ENCODE measurements around the gene GAL3ST1.
"Not testable (repeated sequence)": the region's sequence is repeated elsewhere in the genome, so short reads cannot be mapped to it uniquely, and the experiment has no call there.

Gene GAL3ST1, protein sequence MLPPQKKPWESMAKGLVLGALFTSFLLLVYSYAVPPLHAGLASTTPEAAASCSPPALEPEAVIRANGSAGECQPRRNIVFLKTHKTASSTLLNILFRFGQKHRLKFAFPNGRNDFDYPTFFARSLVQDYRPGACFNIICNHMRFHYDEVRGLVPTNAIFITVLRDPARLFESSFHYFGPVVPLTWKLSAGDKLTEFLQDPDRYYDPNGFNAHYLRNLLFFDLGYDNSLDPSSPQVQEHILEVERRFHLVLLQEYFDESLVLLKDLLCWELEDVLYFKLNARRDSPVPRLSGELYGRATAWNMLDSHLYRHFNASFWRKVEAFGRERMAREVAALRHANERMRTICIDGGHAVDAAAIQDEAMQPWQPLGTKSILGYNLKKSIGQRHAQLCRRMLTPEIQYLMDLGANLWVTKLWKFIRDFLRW

GRCh38 chr22:30574095-30574981, at the start of gene GAL3ST1:
GAL3ST1 (minus strand) TSS chr22:30574665; CDS start chr22:30557392, 17,273 bp downstream.
- DNase-seq (ENCODE audit: low read depth): no peak

DNA sequence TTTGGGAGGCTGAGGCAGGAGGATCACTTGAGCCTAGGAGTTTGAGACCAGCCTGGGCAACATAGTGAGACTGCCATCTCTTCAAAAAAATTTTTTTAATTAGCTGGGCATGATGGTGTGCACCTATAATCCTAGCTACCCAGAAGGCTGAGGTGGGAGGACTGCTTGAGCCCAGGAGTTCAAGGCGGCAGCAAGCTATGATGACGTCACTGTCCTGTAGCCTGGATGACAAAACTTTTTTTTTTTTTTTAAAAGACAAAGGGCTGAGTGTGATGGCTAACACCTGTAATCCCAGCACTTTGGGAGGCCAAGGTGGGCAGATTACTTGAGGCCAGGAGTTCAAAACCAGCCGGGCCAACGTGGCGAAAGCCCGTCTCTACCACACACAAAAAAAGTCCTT, 45.4 kb upstream of the GAL3ST1 start:
- DNase-seq (ENCODE audit: low read depth): not testable (repeated sequence)

DNA sequence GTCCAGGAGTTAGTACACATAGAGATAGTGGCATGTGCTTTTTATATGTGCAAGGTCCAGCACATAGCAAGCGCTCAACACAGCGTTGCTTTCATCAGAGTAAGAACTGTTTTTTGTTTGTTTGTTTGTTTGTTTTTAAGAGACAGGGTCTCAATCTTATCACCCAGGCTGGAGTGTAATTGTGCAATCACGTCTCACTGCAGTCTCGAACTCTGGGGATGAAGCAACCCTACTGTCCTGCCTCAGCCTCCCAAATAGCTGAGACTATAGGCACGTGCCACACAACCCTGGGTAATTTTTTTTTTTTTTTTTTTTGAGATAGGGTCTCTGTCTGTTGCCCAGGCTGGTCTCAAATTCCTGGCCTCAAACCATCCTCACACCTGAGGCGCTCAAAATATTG, 43.4 kb upstream of the GAL3ST1 start:
- no peak for DNase-seq (ENCODE audit: low read depth)

DNA sequence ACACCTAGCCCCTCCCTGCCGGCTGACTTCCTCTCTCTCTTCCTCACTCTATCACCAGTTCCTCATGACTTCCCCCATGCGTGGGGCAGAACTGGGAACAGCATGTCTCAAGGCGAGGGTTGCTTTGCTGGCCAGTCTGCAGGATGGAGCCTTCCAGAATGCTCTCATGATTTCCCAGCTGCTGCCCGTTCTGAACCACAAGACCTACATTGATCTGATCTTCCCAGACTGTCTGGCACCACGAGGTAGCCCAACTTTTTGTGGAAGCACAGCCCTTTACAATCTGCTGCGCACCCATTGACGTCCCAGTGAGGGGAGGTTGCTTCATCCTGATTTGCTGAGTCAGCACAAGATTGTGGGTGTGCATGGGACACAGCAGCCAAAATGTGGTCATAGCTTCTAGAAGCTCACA, 41.1 kb upstream of the GAL3ST1 start:
- no peak for DNase-seq (ENCODE audit: low read depth)

DNA sequence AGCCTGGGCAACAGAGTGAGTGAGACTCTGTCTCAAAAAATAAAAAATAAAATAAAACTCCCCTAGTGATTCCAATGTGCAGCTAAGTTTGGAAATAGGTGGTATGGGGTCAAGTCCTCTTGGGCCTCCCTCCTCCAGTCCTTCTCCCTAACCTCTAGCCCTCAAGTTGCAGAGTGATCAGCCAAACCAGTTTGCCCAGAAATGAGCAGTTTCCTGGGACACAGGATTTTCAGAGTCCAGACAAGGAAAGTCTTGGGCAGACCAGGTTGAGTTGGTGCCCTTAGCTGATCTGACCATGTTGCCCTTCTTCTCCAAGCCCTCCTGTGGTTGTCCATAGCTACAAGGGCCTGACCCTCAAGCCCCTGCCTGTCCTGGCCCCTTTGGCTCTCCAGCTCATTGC, 40.4 kb upstream of the GAL3ST1 start:
- DNase-seq (ENCODE audit: low read depth): no peak

GRCh38 chr22:30614268-30614667, 39.8 kb upstream of the GAL3ST1 start:
- DNase-seq (ENCODE audit: low read depth): no peak

DNA sequence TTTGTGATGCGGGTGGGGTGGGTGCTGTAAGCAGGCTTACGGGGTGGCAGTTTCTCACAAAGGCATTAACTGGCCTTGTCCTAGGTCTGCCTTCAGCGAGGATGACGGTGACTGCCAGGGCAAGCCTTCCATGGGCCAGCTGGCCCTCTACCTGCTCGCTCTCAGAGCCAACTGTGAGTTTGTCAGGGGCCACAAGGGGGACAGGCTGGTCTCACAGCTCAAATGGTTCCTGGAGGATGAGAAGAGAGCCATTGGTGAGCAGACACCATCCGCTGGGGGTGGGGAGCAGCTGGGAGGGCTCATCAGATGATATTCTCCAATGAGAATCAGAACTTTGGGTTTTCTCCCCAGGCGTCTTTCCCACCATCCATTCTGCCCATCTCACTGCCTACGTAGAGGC, 38.3 kb upstream of the GAL3ST1 start:
- DNase-seq (ENCODE audit: low read depth): no peak

GRCh38 chr22:30611197-30611596, 36.7 kb upstream of the GAL3ST1 start:
- no peak for DNase-seq (ENCODE audit: low read depth)

DNA sequence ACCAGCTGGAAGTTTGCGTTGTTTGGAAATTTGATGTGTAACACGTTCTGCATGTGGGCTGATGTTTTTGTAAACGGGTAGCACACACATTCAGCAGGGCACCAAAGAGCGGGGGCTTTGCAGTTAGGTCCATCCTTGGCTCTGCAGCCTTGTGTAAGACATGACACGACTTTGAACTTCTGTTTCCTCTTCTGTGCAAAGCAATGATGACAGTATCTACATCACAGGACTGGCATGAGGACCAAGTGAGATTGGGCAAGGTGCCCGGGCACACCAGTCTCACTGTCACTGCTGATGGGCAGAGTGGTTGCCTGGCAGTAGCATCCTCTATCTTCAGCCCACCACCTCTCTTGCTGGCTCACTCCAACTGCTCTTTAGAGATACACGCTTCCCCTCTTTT, 35.8 kb upstream of the GAL3ST1 start:
- DNase-seq (ENCODE audit: low read depth): no peak

GRCh38 chr22:30609260-30610185, 35.1 kb upstream of the GAL3ST1 start:
- DNase-seq (ENCODE audit: low read depth): peak; percentile 86

GRCh38 chr22:30607939-30608338, 33.5 kb upstream of the GAL3ST1 start:
- DNase-seq (ENCODE audit: low read depth): no peak

- no peak for DNase-seq (ENCODE audit: low read depth)
Measured at GRCh38 chr22:30607300-30607930, 33.0 kb upstream of the GAL3ST1 start.

- peak; percentile 70 for DNase-seq (ENCODE audit: low read depth)
Measured at GRCh38 chr22:30606455-30607299, 32.2 kb upstream of the GAL3ST1 start, which contains the start of gene TCN2. TCN2 (plus strand) TSS chr22:30607174; CDS start chr22:30607332, 158 bp downstream.

DNA sequence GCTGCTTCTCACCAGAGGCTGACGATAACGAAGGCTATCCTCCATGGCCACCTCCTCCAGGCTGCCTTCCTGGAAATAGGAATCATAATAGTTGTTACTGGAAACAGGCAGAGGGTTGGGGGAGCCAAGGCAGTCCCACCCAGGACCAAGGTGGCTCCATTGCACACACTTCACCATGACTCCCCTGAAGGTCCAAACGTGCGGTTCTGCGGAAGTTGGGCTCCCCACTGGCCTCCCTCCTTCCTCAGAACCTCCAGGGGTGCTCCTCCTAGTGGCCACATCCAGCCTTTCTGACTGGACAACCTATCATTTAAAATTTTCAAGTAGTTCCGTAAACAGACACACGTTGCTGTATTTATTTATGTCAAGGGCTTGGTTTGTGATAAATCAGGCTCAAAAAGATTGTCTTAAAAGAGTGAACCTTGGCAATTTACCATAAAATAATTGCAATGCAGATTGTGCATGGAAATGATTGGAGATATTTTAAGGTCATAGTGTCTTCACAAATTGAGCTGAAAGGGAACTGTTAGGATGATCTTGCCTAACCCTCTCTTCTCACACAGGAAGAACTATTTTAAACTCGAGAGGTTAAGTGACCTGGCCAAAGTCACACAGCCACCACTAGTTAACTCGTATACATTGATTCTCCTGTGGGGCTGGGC, 31.1 kb upstream of the GAL3ST1 start:
- peak; percentile 47 for DNase-seq (ENCODE audit: low read depth)

DNA sequence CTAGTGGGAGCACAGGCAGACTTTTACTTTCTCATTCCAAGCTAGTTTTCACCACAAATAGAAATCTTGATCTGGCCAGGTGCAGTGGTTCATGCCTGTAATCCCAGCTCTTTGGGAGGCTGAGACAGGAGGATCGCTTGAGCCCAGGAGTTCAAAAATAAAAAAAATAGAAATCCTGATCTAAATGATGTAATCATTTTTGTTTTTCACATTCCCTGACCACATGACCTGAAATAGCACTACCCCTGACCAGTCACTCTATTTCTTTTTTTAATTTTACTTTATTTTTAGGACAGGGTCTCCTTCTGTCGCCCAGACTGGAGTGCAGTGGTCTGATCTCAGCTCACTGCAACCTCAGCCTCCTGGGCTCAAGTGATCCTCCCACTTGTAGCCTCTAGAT, 30.3 kb upstream of the GAL3ST1 start:
- no peak for DNase-seq (ENCODE audit: low read depth)

- no peak for DNase-seq (ENCODE audit: low read depth)
Measured at GRCh38 chr22:30603801-30604200, 29.3 kb upstream of the GAL3ST1 start.

DNA sequence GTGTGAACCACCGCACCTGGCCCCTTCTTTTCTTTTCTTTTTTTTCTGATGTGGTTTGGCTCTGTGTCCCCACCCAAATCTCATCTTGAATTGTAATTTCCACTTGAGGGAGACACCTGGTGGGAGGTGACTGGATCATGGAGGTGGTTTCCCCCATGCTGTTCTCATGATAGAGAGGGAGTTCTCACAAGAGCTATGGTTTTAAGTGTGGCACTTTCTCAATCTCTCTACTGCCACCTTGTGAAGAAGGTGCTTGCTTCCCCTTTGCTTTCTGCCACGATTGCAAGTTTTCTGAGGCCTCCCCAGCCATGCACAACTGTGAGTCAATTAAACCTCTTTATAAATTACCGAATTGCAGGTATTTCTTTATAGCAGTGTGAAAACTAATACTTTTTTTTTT, 27.6 kb upstream of the GAL3ST1 start:
- peak; percentile 58 for DNase-seq (ENCODE audit: low read depth)

DNA sequence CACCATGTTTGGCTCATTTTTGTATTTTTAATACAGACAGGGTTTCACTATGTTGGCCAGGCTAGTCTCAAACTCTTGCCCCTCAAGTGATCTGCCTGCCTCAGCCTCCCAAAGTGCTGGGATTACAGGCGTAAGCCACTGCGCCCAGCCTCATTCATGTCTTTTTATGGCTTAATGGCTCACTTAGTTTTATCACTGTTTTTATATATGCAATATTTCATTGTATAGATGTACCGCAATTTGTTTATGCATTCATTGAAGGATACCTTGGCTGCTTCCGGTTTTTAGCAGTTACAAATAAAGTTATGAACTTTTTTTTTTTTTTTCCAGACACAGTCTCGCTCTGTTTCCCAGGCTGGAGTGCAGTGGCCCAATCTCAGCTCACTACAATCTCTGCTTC, 27.0 kb upstream of the GAL3ST1 start:
- DNase-seq (ENCODE audit: low read depth): no peak

DNA sequence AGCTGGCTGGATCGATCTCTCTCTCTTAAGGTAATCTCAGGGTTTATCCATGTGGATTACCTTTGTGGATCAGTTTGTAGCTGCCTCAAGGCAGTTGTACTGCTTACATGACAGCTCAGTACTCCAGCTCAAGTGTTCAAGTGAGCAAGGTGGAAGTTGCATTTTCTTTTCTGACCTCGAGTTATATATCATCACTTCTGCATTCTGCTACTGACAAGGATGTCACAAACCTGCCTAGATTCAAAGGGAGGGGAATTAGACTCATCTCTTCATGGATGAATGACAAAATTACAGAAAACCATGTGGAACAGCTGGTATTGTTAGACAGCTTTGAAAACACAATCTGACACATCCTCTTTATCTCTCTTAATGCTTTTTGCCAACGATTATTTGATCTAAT, 26.5 kb upstream of the GAL3ST1 start:
- DNase-seq (ENCODE audit: low read depth): no peak

DNA sequence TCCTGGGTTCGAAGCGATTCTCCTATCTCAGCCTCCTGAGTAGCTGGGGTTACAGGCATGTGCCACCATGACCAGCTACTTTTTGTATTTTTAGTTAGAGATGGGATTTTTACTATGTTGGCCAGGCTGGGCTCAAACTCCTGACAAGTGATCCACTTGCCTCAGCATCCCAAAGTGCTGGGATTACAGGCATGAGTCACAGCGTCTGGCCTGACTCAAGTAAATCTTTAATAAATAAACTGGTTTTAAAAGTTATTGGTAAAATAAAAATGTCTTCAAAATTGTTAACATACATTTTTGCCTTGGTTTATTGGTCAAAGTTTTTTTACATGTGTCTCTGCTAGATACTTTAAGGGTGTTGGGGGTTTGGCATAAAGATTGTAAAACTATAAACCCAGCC, 24.5 kb upstream of the GAL3ST1 start:
- DNase-seq (ENCODE audit: low read depth): no peak
